ENCODE measurements around the gene CABP4. TPM values are rescaled to one million over a fixed set of nuclear protein-coding genes. Genes with fewer than 3 reads are reported as not detected.

CABP4 gene
- total RNA-seq, 1 donor: not detected

GRCh38 chr11:67451658-67451976 is 3.5 kb upstream of the CABP4 start:
- DNase-seq (ENCODE audit: low read depth): no peak
- TF ChIP-seq CTCF (IDR thresholded peaks at IDR 0.05; ENCODE audit: insufficient read depth, low read depth, low read length): no peak

GRCh38 chr11:67452141-67452952 is 2.8 kb upstream of the CABP4 start, which contains the start of gene GPR152:
TSS of gene GPR152 (minus strand) at chr11:67452729. CDS start at chr11:67452724, 5 bp downstream.
- H3K4me3 ChIP-seq (ENCODE audit: low read depth, low read length): no peak within 1 kb of the TSS
- DNase-seq (ENCODE audit: low read depth): no peak
- no peak for TF ChIP-seq CTCF (IDR thresholded peaks at IDR 0.05; ENCODE audit: insufficient read depth, low read depth, low read length)

More at GRCh38 chr11:67451658-67451976, 3.5 kb upstream of the CABP4 start:
- no peak overlapping the region for H3K4me3 ChIP-seq (ENCODE audit: low read depth, low read length)

- no peak for TF ChIP-seq CTCF (IDR thresholded peaks at IDR 0.05; ENCODE audit: insufficient read depth, low read depth, low read length)
- no peak overlapping the region for H3K4me3 ChIP-seq (ENCODE audit: low read depth, low read length)
- no peak for DNase-seq (ENCODE audit: low read depth)
These were observed 1.1 kb upstream of the CABP4 start for GRCh38 chr11:67453816-67454732.

- no peak overlapping the region for H3K4me3 ChIP-seq (ENCODE audit: low read depth, low read length)
- TF ChIP-seq CTCF (IDR thresholded peaks at IDR 0.05; ENCODE audit: insufficient read depth, low read depth, low read length): no peak
- DNase-seq (ENCODE audit: low read depth): no peak
These were observed 1.0 kb downstream of the CABP4 start for GRCh38 chr11:67456068-67456705.

- H3K4me3 ChIP-seq (ENCODE audit: low read depth, low read length): no peak overlapping the region
- no peak for TF ChIP-seq CTCF (IDR thresholded peaks at IDR 0.05; ENCODE audit: insufficient read depth, low read depth, low read length)
- no peak for DNase-seq (ENCODE audit: low read depth)
These were observed 2.3 kb downstream of the CABP4 start for GRCh38 chr11:67457453-67457852.

- no peak for TF ChIP-seq CTCF (IDR thresholded peaks at IDR 0.05; ENCODE audit: insufficient read depth, low read depth, low read length)
These were observed 3.1 kb downstream of the CABP4 start for GRCh38 chr11:67458266-67458665.

More at GRCh38 chr11:67458266-67458665, 3.1 kb downstream of the CABP4 start:
- no peak for DNase-seq (ENCODE audit: low read depth)
- no peak overlapping the region for H3K4me3 ChIP-seq (ENCODE audit: low read depth, low read length)

All from fibroblast of villous mesenchyme (primary cell).